Measurements from ENCODE around the gene TNNC1.

- TF ChIP-seq EZH2phosphoT487 (IDR thresholded peaks at IDR 0.05; ENCODE audit: low read depth) (no peak), CTCF (IDR thresholded peaks at IDR 0.05; ENCODE audit: low read depth, low read length) (no peak)
Measured at GRCh38 chr3:52420388-52420787, 33.5 kb downstream of the TNNC1 start.

Data from OCI-LY3 (cell line).